Posterior cingulate gyrus (tissue), 11 donors: ENCODE measurements around the gene PPP1R12B.
"Not testable (repeated sequence)": the region's sequence is repeated elsewhere in the genome, so short reads cannot be mapped to it uniquely, and the experiment has no call there.

Source experiments
- DNase-seq, 10 donors: peaks; one replicate each; pipeline versions ENCODE4 v3.0.0 to v3.0.0-alpha.2; 2020 to 2021; ENCODE audit warnings: mixed read lengths in 3 of 10
- intact Hi-C: fragments of 100-400 bp; cut with DNase I; formaldehyde crosslinking; loops from one replicate; pipeline ENCODE4 v1.15.1; 2023

PPP1R12B gene

GRCh38 chr1:202518180-202518579, 169.7 kb downstream of the PPP1R12B start:
- DNase-seq, intact Hi-C loops: not testable (repeated sequence)

GRCh38 chr1:202518905-202519304, 170.4 kb downstream of the PPP1R12B start:
- DNase-seq, intact Hi-C loops: not testable (repeated sequence)

DNA sequence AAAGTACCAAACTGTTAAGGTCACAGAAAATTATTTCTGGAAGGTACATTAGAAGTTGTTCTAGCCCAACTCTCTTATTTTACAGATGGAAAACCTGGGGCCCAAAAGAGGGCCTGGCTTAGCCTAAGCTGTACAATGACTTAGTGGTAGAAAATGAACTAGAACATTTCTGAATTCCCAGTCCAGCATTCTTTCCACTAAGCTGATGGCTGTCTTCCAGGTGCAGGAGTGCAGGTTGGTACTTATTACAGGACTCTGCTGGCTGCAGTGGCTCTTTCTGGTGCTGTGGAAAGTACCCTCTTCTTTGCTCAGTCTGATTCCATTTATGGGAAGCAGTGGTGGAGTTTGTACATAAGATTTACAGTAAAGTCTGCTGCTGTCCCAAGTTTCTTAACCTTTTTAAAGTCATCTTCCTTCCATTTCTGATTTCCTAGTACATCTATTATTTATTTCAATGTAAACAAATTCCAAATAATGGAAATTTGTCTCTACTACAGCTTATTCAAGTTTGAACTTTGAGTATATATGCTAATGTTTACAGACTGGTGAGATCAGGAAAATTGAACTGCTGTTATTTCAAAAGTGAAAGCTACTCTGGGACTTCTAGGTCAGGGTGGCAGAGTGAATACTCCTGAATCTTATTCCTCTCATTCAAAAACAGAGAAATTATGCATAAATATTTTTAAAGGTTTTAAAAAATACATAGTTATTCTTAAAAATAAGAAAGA, 171.8 kb downstream of the PPP1R12B start:
- intact Hi-C loops, DNase-seq: not testable (repeated sequence)

GRCh38 chr1:202520857-202521216, 172.3 kb downstream of the PPP1R12B start:
- DNase-seq, intact Hi-C loops: not testable (repeated sequence)

GRCh38 chr1:202521484-202521883, 173.0 kb downstream of the PPP1R12B start:
- intact Hi-C loops, DNase-seq: not testable (repeated sequence)

DNA sequence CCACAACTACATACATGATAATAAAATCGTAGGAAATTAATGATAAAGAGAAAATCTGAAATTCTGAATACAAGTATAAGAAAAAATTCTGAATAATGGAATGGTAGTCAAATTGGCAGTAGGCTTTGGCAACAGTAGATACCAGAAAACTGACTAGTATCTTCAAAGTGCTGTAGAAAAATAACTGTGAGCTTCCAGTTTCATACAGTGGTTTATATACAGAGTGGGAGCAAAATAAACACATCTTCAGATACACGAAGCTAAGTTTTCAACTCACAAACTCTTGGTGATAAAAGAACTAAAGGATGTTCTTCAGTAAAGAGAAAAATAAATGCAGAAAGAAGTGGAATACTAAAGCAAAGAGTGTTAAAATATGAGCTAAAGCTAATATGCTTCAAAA, 173.4 kb downstream of the PPP1R12B start:
- DNase-seq = no peak
- intact Hi-C loops = no loop called here

DNA sequence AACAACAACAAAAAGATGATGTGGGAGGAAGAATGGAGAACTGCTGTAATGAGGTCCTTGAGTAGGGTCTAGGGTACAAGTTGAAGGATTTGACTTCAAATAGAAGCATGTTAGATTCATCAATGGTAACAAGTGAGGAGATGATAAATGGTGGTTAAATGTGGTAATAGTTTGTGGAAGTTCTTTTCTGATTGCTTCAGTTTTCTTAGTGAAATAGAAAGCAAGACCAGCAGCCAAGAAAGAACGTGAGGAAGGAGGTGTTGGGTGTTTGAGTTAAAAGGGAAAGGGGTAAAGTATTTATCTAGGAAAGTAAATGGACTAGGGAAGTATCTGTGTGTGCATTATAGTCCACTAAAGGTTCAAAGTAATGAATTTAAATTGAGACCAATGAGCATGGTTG, 177.6 kb downstream of the PPP1R12B start:
- DNase-seq, intact Hi-C loops: not testable (repeated sequence)

DNA sequence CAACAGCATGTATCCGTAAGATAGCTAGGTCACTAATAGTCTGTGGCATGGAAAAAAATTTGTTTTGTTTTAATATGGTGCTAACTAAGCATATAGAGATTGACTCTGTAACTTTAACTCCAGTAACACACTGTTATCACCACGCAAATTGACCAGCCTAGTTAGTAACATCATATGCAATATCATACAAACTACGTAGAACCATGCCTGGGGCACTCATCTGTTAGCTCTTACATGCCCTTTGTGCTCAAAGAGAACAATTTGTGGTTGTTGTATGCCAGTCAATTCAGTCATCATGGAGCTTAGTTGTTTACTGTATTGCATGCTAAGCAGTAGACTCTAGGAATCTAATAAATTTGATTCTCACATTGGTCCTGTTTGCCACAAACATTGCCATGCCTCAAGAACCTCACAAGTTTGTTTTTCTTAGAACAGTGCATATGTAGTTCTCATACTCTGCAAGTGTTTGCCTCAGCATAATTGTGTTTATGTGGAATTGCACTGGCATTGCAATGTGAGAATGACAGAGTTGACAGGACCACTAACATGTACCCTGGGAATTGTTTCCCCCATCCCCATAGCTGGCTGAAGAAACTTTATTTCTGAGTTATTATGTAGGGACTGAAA, 179.7 kb downstream of the PPP1R12B start:
- DNase-seq, intact Hi-C loops: not testable (repeated sequence)

- DNase-seq, intact Hi-C loops: not testable (repeated sequence)
Measured at GRCh38 chr1:202530686-202531085, 182.2 kb downstream of the PPP1R12B start.

GRCh38 chr1:202531472-202531811, 182.9 kb downstream of the PPP1R12B start:
- intact Hi-C loops = no loop called here
- DNase-seq = no peak

DNA sequence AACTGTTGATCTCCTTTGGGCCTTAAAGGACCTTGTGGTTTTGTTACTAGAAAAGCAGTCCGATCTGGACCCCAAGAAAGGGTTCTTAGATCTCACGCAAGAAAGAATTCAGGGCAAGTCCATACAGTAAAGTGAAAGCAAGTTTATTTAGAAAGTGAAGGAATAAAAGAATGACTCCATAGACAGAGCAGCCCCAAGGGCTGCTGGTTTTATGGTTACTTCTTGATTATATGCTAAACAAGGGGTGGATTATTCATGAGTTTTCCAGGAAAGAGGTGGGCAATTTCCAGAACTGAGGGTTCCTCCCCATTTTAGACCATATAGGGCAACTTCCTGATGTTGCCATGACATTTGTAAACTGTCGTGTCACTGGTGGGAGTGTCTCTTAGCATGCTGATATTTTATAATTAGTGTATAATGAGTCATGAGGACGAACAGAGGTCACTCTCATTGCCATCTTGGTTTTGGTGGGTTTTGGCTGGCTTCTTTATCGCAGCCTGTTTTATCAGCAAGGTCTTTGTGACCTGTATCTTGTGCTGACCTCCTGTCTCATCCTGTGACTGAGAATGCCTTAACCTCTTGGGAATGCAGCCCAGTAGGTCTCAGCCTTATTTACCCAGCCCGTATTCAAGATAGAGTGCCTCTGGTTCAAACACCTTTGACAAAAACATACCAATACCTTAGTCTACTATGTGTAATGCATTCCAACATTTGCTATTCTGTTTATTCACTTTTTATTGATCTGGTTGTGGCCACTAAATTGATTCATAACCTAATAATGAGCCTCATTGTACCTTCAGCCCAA, 183.5 kb downstream of the PPP1R12B start:
- DNase-seq, intact Hi-C loops: not testable (repeated sequence)

DNA sequence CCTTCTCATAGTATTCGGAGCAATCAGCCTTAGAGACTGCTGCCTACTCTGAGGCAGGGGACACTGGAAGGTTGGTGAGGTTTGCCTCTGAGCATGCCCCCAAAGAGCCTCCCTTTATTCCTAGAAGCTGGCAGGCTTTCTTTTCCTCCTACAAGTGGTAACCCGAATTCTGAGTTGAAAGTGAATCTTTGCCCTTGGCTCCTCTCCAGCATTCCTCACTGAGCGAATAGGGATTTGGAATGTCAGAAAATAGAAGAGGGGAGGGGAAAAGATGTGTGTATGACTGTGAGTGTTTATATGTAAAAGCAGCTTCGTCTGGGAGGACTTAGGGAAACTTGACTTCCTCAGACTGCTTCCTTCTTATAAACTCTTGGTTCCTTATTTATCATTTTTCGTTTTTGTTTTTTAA, 190.7 kb downstream of the PPP1R12B start:
- intact Hi-C loops, DNase-seq: not testable (repeated sequence)

- intact Hi-C loops, DNase-seq: not testable (repeated sequence)
Measured at GRCh38 chr1:202539583-202539982, 191.1 kb downstream of the PPP1R12B start.

DNA sequence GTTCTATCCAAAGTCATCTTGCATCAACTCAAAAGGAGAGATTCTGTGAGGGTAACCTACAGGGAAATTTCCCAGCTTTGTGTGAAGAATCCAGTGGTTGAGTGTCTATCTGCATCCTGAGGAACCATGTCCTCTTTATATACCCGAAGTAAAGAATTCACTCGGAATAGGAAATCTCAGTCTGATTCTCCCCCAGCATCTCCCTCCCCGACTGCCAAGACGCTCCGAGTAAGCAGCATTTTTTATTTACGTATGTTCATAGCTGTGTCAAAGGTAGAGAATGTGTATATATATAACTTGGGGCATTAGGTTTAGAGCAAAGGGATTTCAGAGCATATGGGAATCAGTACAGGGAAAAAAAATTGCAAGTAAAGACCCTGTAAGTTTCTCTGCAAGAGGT, 191.5 kb downstream of the PPP1R12B start:
- DNase-seq = no peak
- intact Hi-C loops = no loop called here

- no peak for DNase-seq
- intact Hi-C loops = no loop called here
Measured at GRCh38 chr1:202540448-202540847, 191.9 kb downstream of the PPP1R12B start.

- intact Hi-C loops, DNase-seq: not testable (repeated sequence)
Measured at GRCh38 chr1:202540858-202541257, 192.4 kb downstream of the PPP1R12B start.

GRCh38 chr1:202542415-202542814, 193.9 kb downstream of the PPP1R12B start:
- intact Hi-C loops, DNase-seq: not testable (repeated sequence)

GRCh38 chr1:202543537-202543936, 195.0 kb downstream of the PPP1R12B start:
- DNase-seq, intact Hi-C loops: not testable (repeated sequence)

- intact Hi-C loops, DNase-seq: not testable (repeated sequence)
Measured at GRCh38 chr1:202544766-202545449, 196.4 kb downstream of the PPP1R12B start.

GRCh38 chr1:202545647-202546303, 197.3 kb downstream of the PPP1R12B start:
- DNase-seq, intact Hi-C loops: not testable (repeated sequence)
